DMS79 (cell line): ENCODE results near the gene CRPPA.
"Not testable (repeated sequence)": the region's sequence is repeated elsewhere in the genome, so short reads cannot be mapped to it uniquely, and the experiment has no call there.

Source experiments
- DNase-seq: peaks from one replicate; lab custom pipeline; 2025; lab: John Stamatoyannopoulos, UW

The CRPPA gene

DNA sequence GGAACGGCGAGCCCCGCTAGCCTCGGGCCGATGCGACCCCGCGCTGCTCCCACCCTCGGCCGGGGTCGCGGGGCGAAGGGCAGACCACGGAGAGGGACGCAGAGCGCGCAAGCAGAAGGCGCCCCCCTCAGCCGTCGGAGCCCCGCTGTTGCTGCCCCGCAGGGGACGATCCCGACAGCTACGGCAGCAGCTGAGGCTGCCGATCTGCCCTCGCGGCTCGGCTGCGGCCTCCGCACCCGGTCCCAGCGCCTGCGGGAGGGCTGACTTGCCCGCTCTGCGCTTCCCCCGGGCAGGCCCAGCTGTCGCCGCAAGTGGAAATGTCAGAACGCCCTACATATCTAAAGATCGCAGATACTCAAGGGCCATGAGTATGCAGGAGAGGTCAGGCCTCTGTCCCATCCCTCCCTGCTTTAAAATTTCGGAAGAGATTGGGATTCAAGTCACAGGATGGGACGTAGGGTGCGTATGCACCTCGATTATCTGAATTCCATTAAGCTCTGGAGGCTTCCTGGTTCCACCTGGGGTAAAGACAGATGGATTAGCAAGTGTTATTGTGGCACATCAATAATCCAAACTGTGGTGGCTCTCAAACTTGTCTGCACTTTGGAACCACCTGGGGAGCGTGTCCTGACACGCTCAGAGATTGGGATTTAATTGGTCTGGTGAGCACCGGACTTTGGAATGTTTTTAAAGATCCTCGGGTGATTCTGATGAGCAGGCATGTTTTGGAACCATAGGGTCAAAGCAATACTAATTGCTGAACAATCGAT lies at the start of gene CRPPA:
CRPPA (minus strand) TSS at position 206 of the 770 bp plus-strand sequence. CDS start 216 bp downstream, outside the sequence.
- no peak for DNase-seq

DNA sequence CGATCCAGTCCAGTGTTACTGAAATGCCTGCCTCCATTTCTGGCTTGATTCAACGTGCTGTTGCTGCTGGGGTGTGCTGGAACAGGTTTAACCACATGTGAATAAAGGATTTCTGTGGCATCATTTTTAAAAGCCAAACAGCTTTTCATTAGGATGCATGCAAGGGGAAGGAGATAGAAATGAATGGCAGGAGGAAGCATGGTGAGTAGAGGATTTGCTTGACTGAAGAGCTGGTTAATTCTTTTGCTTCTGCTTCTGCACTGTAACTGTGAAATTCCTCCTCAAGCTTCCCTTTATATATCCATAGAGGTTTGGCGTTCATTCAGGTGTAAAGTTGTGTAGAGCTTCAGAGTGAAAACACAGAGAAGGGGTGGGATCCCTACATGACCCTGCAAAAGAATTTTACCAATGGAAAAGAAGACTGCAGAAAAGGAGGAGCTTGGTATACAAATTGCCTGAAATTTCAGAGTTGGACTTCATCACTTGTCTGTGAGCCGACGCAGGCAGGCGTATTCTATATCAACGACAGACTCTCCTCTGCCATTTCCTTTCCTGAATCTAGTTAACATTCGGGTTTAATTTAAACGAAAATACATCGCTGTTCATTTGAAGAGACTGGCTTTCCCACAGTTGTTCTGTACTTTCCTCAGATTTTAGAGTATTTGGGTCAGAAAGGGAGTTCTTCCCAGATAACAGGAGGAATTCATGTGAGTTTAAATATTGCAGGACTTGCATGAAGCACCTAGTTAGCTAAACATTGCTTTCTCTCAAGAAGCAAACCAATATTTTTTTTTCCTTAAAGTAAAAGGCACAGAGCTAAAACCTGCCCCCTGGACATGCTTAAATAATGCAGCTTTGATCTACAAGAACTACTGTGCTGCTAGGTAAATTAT lies 44.4 kb upstream of the CRPPA start, which contains the start of gene SOSTDC1:
SOSTDC1 (minus strand) TSS at position 270 of the 893 bp plus-strand sequence; CDS start at position 200, 70 bp downstream.
- no peak for DNase-seq

DNA sequence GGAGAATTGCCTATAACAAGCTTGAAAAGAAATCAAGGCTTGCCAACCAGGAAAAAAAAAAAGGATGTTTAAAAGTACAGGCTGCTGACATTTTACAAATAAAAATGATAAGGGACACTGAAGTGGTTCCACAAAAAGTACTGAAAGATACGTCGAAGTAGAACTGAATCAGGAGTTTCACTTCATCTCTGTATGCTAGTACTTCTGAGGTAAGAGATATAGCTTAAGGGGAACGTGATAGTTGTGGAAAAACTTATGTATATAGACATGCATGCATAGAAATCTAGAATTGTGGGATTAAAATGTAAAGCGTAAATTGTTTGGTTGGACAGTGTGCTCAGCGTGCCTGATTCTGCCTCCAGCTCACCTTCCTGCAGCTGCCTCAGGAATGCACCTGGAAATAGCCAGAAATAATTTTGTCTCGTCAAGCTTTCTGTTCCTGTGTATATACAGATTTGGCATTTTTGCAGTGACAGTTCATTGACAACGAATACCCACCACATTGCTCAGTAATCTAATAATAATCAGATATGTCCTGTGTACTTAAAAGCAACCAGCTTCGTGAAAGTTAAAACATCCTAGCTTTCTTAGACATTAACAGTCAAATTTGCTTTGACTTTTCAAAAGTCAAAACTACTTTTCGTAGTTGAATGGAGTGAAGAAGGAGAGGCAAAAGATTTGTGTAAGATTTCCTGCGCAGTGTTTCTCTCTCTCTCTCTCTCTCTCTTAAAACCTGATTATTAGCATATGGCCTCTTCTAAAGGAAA lies 42.8 kb upstream of the CRPPA start:
- no peak for DNase-seq

DNA sequence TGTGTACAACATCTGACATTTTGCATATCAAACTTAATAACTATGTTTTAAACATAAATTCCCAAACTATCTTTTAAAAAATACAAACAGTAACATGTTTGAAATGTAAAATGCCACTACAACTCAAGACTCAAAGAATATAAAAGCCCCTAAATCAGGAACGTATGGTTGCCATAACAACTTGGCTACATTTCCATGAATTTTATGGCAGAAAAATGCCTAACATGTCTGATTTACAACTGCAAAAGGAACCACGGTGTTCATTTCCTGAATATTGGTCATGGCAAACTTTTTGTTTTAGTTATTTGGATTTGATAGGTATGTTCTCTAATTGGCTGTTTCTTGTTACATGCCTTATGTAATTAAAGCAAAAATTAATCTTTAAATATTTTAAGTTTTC lies 42.2 kb upstream of the CRPPA start:
- DNase-seq, result no peak

DNA sequence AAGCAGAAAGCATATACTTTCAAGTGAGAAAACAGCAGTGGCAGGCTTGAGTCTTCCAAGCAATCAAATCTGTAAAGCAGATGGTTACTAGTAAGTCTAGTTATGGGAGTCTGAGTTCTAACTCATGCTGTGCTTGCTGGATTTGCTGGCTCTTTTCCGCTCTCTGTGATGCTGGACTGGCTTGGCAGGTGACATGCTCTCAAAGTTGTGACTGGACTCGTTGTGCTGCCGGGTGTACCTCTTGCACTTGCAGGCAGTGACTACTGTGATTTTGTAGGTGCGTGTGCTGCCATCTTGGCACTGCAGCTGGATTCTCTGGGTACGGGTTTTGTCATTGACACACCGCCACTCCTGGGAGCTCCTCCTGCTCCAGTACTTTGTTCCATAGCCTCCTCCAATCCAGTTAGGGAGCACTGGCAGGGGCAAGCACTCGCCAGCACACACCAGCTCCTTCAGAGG lies 41.1 kb upstream of the CRPPA start:
- no peak for DNase-seq

DNA sequence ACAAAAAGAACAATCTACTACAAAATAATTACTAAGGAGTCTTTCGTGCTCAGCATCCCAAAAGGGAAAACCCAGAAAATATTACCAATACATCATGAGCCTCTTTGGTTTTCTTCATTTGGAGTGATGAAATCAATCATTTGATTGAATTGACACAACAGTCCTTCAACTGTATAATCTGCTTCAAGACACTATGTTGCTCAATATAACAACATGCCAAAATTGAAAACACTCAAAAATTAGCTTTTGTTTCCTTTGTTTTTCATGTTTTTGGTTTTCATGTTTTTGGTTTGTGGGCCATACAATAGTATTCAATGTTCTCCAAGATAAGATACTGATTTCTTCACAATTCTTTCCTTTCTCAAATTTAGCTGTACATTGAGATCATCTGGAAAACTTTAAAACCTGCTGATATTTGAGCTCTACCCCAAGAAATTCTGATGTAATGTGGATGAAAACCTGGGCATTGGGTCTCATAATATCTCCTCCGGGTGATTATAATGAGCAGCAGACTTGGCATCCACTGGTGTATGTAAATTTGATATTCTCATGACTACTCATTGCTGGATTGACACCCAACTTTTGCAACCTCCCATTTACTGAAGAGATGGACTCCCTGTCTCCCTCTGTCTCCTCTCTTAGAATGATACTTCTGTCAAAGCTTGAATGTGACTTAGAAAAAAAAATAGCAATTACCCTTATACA lies 39.6 kb upstream of the CRPPA start:
- no peak for DNase-seq

DNA sequence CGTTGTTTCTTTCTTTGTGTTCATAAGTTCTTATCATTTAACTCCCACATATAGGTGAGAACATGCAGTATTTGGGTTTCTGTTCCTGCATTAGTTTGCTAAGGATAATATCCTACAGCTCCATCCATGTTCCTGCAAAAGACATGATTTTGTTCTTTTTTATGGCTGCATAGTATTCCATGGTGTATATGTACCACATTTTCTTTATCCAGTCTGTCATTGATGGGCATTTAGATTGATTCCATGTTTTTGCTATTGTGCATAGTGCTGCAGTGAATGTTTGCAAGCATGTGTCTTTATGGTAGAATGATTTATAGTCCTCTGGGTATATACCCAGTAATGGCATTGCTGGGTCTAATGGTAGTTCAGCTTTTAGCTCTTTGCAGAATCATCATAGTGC lies 35.0 kb upstream of the CRPPA start:
- DNase-seq, result not testable (repeated sequence)

DNA sequence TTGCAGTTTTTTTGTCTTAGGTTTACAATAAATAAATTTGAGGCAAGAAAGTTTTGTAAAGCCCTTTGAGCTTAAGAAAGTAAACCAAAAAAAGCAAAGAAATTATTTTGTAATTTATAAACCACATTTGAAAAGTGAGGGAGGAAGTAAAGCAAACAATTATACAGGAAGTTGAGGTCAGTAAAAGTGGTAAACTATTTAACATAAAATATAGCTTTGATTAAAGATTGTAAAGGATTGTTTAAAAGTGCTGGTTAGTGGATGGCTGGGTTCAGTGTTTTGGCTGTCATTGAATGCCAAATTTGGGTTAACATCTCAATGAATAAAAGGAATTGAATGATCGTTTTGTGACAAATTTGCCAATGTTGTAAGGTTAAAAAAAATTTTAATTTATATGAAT lies 34.3 kb upstream of the CRPPA start:
- DNase-seq, result no peak

DNA sequence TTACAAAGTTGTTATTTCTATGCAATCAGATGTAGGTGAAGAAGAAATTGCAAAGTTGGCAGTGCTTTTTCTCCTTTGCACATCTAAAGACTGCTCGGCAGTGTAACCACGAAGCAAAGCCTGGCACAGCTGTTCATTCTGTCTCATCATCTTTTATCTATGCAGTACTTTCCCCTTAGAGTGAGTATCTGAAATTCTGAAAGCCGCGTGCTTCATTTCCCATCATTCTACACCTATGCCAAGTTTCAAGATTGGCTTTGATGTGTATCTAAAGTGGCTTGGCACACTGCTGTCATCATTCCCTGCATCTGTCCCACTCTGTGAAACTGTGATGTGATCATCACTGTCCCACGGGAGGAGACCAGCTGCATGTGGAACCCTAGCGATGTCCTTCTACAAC lies 29.0 kb upstream of the CRPPA start:
- DNase-seq, result no peak

DNA sequence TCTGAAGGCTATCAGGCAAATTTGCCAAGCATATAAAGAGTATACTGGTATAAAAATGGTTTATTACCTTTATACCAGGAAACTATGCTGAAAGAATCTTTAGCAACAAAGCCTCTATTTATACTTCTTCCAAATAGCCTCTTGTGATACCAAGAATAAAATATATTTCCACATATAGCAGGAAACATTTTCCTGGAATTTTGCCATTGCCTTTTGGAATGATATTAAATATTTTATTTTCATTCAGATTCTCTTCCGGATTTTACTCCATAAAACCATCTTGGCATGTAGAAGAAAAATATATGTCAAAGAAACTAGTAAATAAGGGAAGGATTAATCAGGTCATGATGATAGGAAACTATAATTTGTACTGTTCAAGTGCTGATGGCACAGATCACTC lies 26.5 kb upstream of the CRPPA start:
- no peak for DNase-seq

DNA sequence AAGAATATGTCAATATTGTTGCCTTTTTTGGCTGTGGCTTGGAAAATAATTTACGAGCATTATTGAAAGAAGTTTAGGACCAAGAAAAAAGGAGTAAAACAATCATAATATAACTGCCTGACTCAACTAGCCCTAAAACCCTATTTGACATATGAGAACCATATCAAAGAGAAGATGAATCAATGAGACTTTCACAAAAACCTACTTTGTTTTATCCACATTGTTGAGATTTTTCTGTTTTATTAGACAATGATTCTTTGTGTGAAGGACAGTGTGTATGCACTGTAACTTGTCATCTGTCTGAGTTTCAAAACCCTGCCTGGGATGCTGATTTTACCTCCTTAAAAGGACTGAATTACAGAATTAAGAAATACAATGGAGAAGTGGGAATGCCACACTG lies 25.2 kb upstream of the CRPPA start:
- no peak for DNase-seq

DNA sequence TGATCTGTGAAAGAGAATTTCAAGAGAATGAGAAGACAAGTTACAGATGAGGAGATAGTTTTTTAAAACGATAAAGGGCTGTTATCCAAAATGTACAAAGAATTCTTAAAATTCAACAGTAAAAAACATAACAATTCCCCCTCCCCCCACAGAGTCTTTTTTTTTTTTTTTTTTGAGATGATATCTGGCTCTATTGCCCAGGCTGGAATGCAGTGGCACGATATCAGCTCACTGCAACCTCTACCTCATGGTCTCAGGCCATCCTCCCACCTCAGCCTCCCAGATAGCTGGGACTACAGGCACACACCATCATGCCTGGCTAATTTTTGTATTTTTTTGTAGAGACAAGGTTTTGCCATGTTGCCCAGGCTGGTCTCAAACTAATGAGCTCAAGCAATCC lies 22.5 kb upstream of the CRPPA start:
- DNase-seq, result not testable (repeated sequence)

DNA sequence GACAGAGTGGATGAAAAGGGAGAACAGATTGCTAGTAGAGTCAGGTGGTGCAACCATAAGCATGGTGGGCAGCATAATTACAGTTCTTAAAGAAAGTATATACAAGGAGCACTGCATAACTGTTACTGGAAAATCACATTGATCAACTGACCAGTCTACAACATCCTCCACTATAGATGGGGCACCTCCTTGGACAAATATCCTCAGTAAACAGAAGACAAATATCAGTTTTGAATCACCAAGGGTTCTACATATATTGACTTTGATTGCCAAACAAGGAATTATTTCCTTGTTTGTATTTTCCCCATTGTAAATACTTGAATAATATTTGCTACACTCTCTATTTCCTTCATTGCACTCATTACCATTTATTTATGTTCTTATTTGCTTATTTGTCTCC lies 17.6 kb upstream of the CRPPA start:
- no peak for DNase-seq

DNA sequence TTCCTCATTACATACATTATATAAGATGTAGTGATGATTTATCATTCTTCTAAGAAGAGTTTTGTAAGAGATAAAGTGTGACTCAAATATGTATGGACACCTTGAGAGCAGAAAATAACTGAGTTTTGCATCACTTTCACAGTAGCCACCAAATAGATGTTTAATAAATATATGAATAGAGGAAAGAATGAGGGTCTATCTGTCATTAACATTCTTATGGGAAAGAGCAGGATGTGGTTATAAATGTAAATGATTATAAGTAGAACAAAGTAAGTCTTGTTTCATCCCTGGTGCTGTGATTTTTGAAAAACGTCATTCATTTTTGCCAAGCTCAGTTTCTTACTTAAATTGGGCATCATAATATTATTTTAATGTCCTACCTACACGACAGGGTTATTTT lies 15.0 kb upstream of the CRPPA start:
- no peak for DNase-seq

DNA sequence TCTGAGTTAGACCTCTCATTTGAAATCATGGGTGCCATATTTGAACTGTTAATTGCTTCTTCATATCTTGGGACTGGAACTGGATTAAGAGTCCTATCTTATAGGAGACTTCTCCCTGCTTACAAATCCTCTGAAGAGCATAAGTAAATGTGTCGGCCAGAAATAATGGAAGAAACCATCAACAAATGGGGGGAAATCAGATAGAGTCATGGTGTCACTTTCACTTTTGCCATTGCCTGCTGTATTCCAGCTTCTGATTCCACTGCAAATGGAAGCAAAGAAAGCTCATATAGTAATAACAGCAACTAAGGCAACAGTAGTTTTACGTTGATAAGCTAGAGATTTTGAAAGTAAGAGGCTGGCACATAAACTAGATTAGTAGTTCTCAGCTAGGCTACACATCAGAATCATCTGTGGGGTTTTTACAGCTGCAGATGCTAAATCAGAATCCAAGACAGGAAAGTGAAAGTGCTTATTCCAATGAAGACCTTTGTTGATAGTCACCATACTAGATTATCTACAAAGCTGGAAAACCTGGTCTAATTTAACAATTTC lies 12.3 kb upstream of the CRPPA start:
- DNase-seq, result no peak

DNA sequence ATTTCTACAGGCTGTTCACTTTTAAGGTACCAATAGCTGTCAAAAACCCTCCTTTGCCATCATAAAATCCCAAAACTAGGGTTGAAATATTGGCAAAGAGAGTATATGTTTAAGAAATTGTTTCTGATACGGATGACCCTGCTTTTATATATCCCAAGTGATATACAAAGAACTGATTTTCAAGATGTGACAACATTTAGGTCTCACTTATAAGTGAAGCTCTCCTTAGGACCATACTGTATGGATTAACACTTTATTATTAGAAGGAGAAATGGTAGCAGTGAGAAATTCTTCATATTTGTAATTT lies 11.0 kb upstream of the CRPPA start:
- DNase-seq, result no peak

DNA sequence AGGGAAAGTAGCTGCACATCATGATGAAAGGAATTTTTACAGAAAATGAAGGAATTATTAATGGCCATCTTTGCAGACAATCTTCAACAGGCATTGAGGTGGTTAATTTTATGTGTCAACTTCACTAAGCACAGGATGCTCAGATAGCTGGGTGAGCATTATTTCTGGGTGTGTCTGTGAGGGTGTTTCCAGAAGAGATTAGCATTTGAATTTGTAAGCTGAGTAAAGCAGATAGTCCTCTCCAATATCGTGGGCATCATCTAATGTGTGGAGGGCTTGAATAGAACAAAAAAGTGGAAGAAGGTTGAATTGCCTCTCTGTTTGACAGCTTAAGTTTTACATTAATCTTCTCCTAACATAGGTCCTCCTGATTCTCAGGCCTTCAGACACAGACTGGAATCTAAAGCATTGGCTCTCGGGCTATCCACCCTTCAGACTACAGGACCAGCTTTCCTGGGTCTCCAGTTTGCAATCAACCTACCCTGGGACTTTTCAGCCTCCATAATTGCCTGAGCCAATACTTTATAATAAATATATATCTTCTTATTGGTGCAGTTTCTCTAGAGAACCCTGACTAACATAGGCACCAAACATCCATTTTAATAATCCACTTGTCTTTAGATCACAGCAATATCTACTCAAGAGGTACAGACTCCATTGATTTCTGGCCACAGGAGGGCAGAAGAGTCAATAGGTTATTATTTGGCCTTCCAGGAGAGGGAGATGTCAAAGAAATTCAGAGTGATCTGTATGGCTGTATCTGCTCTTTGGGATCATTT lies 10.5 kb upstream of the CRPPA start:
- no peak for DNase-seq

DNA sequence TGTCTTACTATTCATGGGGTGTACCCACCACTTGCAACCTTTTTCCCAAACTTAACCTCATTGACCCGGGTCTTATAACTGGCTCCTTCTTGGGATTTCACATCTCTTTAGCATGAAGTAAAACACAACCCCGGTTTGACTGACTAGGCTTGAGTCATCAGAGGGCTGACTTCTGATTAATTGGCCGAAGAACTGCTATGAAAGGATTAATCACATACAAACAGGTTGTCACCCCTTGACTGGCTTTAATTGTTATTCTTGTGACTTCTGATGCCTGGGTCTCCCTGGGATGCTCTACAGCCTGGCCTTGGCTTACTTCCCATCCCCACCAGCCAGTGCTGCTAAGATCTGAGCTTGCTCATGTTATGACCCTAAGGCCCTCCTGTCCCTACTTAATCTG lies 8.8 kb upstream of the CRPPA start:
- no peak for DNase-seq

DNA sequence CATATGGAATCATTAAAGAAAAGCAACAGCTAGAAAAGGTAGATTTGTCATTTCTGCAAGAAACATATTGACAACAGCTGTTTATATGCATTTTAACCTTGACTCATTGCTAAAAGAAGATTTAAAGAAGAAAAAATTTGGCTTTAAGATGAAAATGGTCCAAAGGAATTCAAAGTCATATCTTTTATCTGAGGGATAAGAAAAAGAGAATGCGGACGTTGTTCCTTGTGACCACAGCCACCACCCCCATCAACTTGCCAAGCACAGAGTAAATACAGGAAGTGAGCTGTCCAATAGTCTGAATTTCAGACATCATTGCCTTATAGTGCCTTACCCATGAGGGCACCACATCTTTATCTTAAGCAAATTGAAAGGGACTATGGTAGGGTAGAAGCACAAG lies 7.3 kb upstream of the CRPPA start:
- no peak for DNase-seq

DNA sequence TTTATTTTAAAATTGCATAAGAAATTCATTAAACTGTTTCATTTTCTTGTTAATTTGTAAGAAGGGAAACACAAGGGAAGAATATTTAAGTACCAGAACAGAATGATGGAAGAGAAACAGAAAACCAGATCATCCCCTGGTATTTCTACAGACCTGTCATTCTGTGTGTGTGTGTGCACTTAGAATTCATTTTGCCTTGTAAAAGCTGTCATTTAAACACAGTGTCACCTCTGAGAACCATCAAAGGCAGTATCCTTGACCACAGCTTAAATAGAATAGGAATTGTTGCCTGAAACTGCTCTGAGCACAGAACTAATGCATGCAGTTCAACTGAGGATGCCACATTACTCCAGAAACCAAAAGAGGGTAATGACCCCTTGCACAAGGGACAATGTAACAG lies 6.8 kb upstream of the CRPPA start:
- no peak for DNase-seq

DNA sequence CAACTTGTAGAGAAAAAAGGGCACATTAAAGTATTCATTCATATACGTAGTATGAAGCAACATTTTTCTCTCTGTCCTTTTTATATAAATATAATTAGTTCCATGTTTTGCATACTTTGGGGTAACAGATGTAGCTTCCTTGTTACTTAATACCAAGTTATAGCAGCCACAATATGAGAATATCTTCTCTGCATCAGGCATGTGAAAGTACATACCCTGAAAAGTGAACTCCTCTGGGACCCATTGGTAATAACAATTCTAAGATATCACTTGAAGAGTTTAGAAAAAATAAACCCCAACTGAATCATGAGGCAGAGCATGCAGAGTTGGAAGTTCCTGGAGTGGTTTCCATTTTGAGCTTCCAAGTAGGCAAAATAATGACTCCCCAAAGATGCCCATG lies 2.4 kb upstream of the CRPPA start:
- DNase-seq, result no peak
